ENCODE measurements around the gene TTLL9.

TTLL9 gene

DNA sequence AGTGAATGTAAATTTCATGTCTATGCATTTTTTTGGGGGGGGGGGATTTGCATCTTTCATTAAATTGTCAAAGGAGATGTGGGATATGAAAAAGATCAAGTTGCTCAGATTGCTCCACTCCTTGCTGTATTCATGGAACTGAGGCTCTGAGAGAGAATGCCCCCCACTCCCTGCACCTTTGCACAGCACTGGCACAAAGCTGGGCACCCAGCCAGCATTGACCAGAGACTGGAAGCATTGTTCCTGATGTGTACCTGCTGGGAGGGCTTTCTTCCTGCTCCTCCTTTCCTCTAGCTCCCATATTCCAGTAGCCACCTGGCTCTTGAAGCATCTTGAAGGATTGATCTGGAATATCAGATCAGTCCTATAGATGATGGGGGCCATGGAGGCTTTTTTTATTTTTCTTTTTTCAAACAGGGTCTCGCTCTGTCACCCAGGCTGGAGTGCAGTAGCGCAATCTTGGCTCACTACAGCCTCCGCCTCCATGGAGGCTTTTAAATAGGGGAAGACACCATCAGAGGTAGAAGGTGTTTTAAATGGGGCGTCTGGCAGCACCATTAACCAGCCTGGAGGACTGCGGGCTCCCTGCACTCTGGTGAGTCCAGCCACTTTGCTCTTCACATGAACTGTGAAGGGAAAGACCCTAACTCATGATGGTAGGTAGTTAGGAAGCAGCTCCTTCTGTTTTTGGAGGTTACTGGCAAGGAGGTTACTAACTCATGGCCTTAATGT is 11.0 kb upstream of the TTLL9 start:
- DNase-seq = no peak

DNA sequence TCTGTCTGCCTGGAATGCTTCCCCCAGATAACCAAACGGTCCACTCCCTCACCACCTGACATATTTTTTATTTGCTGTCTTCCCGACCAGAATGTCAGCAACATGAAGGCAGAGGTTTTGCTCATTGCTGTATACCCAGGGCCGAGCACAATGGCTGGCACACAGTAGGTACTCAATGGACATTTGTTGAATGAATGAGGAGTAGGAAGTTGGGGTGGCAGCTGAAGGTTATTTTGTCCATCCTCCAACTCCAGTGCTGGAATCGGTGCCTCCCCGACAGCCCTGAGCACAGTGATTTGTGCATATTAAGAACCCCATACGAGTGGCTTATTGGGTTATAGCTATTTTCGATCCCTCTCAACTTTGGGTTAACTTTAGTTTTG is 10.4 kb upstream of the TTLL9 start:
- DNase-seq = no peak

DNA sequence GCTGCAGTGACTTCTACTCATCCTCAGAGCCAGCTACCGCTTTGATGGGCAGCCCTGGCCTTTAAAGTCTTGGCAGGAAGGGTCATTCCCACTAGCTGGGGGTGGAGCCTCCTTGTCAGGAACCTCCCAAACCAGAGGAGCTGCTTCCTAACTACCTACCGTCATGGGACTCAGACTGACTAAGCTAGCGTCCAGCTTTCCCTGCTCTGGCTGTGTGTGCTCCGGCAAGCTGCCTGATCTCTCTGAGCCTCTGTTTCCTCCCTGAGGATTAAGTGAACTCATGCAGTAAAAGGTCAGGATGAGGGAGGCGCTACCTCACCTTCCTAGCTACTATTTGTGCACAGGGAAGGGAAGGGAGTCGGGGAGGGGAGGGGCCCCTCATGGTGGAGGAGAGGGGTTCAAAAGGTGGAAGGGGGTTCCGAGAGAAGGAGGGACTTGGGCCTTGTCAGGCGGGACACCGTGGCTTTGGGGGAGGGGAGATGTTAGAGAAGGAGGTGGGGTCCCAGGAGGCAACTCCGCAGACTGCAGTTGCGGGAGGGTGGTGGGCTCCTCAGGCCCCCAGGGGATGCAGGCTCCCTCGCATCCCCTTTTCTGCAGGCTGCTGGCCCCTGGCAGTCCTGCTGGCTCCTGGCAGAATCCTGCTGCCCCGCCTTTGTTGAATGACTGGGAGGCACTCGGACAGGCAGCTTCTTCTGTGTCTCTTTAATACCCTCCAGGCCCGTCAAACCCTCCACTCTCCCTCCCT is 9.9 kb upstream of the TTLL9 start:
- DNase-seq = no peak

DNA sequence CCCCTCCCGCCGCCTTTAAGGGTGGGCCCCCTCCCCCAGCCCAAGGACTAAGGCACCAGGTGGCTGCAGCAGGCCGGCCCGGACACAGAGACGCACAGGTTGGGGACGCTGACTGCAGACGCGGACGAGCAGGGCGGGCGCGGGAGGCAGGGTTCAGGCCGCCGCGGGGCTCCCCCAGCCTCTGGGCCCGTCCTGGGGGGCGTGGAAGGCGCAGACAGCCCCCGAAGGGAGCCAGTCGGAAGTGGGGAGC is 9.4 kb upstream of the TTLL9 start:
- peak; percentile 68 for DNase-seq

DNA sequence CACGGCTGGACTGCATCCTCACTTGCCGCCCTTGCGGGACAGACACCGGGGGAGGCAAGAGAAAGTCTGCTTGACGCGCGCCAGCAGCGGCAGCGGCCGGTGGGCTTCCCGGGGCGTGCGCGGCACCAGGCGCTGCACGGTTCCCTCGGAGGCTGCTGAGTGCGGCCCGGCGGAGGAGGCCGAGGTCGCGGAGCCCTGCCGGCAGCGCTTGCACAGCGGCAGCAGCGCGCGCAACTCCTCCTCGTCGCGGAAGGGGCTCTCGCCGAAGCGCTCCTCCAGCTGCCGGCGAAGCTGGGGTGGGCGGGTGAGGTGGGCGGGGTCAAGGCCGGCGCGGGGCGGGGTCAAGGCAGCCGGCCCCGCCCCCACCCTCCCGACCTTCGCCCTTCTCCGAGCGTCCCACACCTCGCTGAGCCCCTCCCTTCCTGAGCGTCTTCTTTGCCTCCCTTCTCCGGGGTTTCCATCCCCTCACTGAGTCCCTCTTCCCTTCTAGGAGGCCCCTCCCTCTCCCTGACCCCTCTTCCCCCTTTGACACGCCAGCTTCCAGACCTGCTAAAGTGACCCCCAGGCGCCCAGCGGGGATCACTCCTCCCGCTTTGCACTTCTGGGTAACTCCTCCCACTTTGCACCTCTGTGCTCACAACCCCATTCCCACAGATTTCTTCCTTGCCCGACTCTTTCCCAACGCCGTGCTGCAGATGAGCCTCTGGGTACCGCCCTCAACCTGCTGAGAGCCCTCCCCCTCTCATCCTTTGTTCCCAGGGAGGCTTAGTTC is 8.9 kb upstream of the TTLL9 start:
- DNase-seq = peak; percentile 26

DNA sequence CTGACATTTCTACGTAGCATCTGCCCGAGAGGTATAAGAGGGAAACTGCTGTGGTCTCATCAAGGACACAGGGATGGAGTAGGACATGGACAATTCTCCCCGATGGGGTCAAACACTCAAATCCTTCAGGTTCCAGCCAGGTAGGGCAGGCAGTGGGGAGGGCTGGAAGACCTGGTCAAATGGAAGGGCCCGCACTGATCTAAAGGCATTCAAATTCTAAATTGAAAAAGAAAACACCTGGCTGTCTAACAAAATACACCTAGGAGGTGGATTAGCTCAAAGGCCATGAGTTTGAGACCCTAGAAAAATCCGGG is 8.3 kb upstream of the TTLL9 start:
- DNase-seq = no peak

DNA sequence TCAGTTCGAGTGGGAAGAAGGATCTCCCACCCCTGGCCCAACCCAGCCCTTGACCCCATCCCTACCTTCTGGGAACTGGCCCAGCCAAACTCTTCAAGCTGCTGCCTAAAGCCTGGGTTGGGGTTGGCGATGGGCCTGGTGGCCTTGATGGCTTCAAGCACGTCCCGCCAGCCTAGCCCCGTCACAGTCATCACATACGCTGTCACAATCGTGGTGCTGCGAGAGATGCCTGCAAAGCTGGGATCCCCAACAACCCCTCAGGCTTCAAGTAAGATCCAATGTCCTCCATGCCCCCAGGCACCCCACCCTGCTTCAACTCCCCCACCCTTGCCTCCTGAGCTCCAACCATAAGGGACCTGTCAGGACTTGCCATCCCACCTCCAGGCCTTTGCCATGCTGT is 7.9 kb upstream of the TTLL9 start:
- DNase-seq = no peak

DNA sequence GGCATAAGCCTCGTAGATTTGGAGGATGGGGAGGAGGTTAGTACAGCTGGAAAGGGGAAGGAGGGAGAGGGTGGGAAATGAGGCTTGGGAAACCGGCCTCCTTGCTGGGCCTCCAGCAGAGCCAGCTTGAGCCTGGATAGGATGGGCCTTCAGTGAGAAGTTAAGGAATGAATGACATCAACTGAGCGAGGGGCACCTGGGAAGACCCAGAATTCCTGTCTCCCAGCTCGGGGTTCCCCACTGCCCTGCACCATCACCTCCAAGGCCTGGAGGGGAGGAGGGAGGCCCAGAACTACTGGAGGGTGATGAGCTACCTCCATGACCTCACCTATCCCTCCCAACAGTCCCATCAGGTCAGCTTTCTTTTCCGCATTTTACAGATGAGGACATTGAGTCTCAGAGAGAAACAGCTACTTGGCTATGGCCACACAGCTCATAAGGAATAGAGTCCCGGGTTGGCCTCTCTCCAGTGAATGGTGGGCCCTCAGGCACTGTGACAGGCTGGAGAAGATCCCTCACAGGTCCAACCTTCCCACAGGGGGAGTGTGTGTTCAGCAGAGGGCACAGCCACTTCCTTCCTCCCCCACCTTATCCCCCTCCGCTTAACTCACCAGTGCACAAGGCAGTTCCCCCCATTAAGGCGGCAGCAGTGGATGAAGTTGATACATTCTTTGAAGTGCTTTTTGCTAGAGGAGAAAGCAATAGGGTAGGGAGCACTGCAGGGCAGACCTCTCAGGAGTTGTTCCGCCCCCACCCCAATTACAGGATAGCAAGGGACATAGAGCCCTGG is 6.9 kb upstream of the TTLL9 start:
- DNase-seq = no peak

DNA sequence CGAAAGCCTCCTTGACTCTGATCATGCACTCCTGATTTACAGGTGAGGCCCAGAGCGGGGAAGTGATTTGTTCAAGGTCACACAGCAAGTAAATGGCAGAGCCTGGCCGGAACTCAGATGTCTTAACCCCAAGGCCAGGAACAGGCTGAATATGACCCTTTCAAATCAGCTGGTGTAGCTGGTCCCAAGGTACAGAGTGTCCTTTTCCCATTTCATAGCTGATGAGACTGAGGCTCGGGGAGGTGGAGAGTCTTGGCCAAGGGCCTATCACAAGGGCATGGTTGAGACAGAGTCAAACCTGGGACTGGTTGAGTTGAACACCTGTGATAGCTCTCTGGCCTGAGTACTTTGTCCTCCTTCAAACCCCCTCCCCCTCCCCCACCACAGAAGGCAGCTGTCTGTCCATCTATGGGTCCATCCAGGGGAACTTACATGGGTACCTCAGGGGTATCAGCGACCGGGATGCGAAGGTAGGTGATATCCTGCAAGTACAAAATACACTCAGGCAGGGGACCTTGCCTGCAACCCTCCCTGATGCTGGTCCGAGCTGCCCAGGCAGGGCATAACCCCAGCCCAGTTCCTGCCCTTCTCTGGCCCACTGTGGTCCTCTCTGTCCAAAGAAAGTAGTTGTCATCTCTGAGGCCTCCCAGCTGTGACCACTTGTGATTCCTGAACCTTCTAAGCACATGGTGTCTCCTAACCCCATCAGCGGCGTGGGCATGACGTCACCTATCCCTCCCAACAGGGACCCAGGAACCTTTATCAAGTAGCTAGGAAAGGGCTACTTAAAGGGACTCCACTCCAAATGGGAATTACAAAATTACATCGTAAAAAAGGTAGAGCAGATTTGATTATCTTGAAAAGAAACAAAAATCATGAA is 5.7 kb upstream of the TTLL9 start:
- DNase-seq = no peak

DNA sequence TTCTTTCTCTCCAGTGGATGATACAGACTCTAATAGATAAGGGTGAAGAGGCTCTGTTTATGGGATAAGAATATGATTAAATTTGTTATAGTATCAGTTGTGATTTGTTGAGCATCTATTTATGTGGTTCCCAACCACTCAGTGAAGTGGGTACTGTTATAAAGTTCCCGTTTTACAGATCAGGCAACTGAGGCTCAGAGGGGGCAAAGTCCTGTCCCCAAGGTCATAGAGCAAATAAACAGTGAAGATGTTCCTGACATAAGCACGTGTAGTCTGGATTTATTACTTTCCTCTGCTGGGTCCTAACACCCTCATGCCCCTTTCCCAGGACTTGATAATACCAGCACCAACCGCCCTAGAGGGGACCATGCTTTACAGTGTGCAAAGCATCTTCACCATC is 4.2 kb upstream of the TTLL9 start:
- no peak for DNase-seq

DNA sequence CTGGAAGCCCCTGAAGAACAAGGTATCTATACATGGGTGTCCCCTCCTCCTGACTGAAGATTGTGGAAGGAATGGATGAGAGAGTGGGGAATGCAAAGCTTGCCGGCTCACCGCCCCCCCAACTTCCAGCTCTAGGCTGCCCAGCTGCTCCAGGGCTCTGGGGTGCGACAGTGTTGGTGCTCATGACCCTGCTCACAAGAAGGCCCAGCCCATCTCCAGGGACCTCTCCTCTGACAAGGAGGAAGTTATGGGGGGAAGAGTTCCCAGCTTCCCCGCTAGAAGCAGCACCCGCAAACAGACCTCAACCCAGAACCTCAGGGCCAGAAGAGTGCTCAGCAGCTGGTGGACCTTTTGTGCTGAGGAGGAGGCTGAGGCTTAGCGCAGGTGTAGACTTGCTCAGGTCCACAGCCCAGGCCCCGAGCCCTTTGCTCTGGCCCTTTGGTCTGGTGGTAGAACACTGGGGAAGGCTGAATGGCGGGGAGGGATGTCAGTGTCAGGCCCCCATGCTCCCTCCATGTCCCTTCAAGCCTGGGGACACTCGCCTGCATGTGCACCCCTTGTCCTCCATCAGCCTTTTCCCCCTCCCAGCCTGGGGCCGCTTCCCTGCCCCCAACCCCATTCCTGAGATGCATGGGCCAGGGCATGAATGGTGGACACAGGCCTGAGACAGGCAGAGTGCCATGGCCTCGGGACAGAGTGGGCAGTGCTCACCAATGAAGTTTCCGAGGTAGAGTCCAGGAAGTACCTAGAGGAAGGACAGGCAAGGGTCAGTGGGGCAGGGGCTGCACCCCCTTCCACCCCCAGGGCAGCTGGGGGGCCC is 1.4 kb upstream of the TTLL9 start:
- DNase-seq = no peak

DNA sequence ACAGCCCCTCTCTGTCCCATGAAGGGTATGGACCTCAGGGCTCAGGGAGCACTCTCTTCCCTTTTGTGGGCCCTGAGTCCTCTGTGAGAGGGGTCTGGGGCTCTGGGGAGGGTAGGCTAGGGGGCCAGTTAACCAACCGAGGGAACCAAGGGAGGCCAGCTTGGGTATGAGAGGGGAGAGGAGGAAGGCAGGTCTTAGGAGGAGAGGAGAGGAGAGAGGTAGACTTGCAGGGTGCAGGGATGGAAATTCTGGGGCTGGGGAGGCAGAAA is 827 bp upstream of the TTLL9 start:
- DNase-seq = no peak

DNA sequence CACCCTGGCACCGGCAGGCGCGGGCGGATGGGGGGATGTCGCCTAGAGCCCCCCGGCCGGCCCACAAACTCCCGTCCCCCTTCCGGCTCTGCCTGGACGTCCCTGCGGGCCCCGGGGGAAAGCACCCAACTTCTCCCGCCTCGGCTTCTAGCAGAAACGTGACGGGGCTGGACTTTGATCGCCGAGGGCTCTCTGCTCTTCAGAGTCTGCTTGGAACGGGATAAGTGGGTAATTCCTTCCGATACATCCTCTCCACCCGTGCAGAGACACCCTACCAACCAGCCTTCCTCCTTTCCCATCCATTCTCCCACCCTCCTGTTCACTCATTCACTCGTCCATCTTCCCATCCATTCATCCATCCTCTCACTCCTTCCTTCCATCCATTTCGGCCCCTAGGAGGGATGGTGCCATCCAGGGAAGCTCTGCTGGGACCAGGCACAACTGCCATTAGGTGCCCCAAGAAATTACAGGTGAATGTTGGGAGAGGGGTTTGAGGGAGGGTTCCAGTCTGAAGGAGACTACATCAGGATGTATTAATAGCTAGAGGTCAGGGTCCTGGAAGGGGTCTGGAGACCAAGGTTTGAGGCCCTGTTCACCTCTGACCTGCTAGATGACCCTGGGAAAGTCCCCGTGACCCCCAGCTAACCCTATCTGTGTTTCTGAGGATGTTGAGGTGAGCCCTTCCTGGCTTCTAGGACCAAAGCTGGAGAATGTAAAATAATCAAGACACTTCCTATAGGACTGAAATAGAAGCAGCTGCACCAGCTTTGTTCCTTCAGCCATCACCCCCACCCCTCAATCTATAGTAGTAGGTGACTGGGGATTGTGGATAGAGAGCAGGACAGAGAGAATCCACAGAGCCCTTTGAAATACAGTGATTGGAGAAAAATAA is 538 bp downstream of the TTLL9 start:
- no peak for DNase-seq

DNA sequence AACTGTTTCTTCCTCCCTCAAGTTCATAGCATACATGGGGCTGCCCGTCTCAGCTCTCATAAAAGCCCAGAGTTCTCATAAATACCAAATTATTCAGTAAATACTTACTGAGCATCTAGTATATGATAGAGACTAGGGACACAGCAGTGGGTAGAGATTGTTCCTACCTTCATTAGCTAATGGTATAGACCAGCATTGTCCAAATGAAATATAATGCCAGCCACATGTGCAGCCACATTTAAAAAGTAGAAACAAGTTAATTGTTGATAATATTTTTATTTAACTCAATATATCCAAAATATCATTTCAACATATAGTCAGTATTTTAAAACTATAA is 1.2 kb downstream of the TTLL9 start:
- DNase-seq = no peak

DNA sequence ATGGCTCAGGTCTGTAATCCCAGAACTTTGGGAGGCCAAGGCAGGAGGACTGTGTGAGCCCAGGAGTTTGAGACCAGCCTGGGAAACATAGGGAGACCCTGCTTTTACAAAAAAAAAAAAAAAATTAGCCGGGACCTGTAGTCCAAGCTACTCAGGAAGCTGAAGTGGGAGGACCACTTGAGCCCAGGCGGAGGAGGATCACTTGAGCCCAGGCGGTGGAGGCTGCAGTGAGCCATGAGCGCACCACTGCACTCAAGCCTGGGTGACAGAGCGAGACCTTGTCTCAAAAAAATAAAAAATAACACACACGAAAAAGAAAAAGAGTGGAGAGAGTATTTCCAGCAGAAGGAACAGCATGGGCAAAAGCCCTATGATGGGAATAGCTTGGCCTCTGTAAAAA is 2.0 kb downstream of the TTLL9 start:
- no peak for DNase-seq

DNA sequence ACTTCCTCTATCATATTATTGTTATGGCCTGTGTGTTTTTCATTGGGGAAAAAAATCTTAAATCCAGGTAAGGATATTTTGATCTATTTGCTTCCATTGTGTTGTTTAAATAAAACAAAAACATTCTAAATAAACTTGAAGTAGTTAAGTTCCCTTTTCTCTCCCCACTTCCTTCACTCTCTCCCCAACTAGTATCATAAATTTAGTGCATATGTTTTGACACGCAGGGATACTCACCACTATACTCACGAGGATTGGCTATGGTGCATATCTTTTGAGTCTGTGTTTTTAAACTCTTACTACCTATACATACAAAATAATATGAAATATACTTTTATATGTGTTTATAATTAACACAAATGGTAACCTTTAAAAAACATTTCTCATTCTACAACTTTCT is 5.2 kb downstream of the TTLL9 start:
- no peak for DNase-seq

DNA sequence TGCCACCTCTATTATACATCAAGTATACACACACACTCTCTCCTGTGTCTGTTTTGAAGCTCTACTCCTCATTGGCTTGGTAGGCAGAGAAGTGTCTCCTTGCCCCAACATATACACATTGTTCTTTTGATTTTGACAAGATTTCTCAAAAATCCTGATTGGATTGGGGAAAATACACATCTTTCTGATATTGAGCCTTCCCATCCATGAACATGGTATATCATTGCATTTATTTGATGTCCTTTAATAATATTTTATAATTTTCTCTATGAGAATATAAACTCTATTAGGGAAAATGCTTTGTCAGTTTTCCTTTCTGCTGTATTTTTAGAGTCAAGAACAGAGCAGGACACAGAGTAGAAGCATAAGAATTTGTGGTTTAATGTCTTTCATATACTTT is 7.2 kb downstream of the TTLL9 start:
- no peak for DNase-seq

DNA sequence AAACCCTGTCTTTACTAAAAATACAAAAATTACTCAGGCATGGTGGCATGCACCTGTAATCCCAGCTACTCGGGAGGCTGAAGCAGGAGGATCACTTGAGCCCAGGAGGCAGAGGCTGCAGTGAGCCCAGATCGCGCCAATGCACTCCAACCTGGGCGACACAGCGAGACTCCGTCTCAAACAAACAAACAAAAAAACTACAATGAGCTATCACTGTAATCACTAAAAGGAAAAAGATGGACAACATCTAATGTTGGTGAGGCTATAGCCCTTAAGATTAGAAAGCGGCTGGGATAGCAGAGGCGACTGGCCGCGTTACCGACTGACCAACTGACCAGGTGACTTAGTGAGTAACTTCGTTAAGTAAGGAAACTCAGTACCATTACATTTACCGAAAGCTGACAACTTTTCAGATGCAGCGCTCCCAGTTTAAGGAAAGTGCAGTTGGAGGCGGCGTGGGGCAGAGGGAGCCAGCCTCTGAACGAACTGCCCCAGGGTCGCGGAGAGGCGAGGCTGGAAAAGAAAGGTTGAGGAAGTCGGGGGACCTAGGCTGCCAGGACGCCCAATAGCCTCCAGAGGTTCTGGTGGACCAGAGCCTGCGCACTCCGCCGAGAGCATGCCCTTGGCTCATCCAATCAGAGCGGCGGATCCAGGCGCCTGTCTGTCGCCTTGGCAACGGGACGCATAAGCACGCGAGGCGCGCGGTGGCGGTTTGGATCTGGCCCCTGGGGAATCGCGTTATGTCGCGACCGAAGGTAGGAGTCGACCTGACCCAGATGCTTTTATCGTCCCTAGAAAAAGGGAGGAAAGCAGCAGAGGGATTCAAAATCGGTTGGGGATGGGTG is 8.9 kb downstream of the TTLL9 start:
- peak; percentile 56 for DNase-seq

DNA sequence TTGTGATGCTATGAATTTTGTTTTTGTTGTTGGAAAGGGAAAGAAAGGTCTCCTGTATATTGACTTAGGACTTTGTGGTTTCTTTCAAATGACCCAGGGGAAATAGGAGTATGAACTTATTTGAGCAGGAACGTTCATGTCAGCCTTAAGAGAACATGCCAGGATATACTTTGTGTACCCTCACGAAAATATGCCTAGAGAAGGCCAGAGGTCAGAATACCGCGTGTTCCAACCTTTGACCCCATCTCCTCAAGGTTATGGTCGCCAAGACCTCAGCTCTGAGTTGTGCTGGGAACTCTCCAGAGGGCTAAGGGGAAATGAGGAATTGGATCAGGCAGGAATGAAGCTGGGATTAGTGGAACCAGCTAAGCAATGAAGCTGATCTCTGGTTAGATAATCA is 11.5 kb downstream of the TTLL9 start:
- DNase-seq = no peak

DNA sequence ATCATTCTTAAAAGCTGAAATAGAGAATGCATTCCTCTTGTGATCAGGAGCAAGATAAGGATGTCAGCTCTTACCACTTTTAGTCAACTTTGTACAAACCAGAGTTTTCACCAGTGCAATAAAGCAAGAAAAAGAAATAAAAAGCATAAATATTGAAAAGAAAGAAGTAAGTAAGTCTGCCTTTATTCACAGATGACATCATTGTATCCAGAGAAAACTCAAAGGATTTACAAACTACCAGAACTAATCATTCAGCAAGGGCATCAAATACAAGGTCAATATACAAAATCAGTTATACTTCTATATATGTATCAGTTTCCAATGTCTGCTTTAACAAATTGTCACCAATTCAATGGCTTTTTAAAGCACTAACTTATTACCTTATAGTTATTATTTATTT is 13.4 kb downstream of the TTLL9 start:
- DNase-seq = no peak

Measured in NCI-H524 treated with DMSO at 0.1 percent for 48 hours (cell line).